NB4 (cell line): Measurements from ENCODE around the gene NTN4.
"Not testable (repeated sequence)": the region's sequence is repeated elsewhere in the genome, so short reads cannot be mapped to it uniquely, and the experiment has no call there.

ENCODE experiments used
- DNase-seq: peaks from one replicate; pipeline ENCODE4 v3.0.0; 2010; ENCODE audit warnings: low read depth
- H3K4me3 ChIP-seq: one replicate; pipeline ENCODE4 v1.5.1; 2011; ENCODE audit warnings: mild to moderate bottlenecking, low read depth, low read length, moderate library complexity
- CTCF ChIP-seq: IDR thresholded peaks from one replicate; pipeline ENCODE4 v1.5.1; 2012; ENCODE audit warnings: low read depth, low read length
- MAX ChIP-seq: IDR thresholded peaks from 2 replicates; pipeline ENCODE4 v1.6.1; 2011; ENCODE audit warnings: low read depth, low read length
- MYC ChIP-seq: IDR thresholded peaks from 2 replicates; pipeline ENCODE4 v1.6.1; 2011; ENCODE audit warnings: low read depth, low read length
- POLR2A ChIP-seq: IDR thresholded peaks from 2 replicates; pipeline ENCODE4 v1.6.1; 2011; ENCODE audit warnings: mild to moderate bottlenecking; ENCODE audit not compliant: insufficient read length; ENCODE audit errors: extremely low read depth

NTN4 gene

GRCh38 chr12:95756362-95756761, 34.2 kb downstream of the NTN4 start:
- TF ChIP-seq MAX (no peak), MYC (no peak), CTCF (no peak)
- no peak overlapping the region for H3K4me3 ChIP-seq
- no peak for DNase-seq

- DNase-seq = no peak
- no peak for TF ChIP-seq MAX
- no peak for TF ChIP-seq CTCF
- TF ChIP-seq MYC = no peak
- TF ChIP-seq POLR2A = no peak
- no peak overlapping the region for H3K4me3 ChIP-seq
Measured at GRCh38 chr12:95755261-95755865, 35.2 kb downstream of the NTN4 start.

- DNase-seq = not testable (repeated sequence)
Measured at GRCh38 chr12:95746062-95746461, 44.5 kb downstream of the NTN4 start.

GRCh38 chr12:95742586-95742985, 48.0 kb downstream of the NTN4 start:
- no peak overlapping the region for H3K4me3 ChIP-seq
- no peak for DNase-seq
- no peak for TF ChIP-seq MYC
- TF ChIP-seq POLR2A = no peak
- no peak for TF ChIP-seq CTCF
- TF ChIP-seq MAX = no peak

More at GRCh38 chr12:95746062-95746461, 44.5 kb downstream of the NTN4 start:
- not testable (repeated sequence) for H3K4me3 ChIP-seq

DNA sequence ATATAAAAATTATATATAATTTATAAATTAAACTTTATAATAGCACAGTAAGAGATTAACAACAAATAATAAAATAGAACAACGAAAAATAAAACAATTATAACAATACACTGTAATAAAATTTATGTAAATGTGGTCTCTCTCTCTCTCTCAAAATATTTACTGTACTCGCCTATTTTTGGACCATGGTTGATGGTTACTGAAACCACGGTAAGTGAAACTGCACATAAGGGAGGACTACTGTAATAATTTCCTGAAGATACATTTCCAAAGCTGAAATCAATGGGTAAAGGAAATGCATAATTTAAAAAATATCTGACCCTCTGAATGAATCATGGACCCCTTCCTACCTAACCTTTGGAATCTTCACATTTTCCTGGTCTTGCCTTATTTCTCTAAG, 48.9 kb downstream of the NTN4 start:
- no peak overlapping the region for H3K4me3 ChIP-seq
- no peak for DNase-seq
- TF ChIP-seq MYC (no peak), MAX (no peak), CTCF (no peak), POLR2A (no peak)

GRCh38 chr12:95740751-95741150, 49.8 kb downstream of the NTN4 start:
- TF ChIP-seq CTCF = no peak
- no peak for TF ChIP-seq MAX
- TF ChIP-seq POLR2A = no peak
- TF ChIP-seq MYC = no peak
- H3K4me3 ChIP-seq = no peak overlapping the region
- no peak for DNase-seq
